ENCODE results near the gene SLC37A4.
"Not testable (repeated sequence)": the region's sequence is repeated elsewhere in the genome, so short reads cannot be mapped to it uniquely, and the experiment has no call there.

The SLC37A4 gene

DNA sequence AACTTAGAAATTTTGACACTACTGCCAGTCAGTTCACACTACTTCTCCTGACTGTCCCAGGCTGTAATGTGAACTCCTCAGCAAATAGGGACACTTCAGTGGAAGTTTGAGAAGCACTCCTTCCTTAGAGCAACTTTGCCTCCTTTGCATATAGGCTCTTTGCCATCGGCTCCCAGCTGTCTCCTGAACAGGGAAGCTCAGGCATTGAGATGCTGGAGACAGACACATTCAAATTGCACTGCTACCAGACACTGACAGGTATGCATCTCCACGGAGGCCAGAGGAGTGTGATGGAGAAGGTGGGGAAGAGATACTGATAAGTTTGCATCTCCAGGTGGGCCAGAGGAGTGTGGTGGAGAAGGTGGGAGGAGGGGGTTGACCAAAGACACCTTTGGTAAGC lies 10.7 kb downstream of the SLC37A4 start:
- Histone ChIP-seq H3K27me3 (replicated peaks; ENCODE audit: control insufficient read depth, insufficient read depth, low read length, poor library complexity, severe bottlenecking) (no peaks in the 10 kb centered on the region), H3K36me3 (ENCODE audit: control insufficient read depth, insufficient read depth, low read length) (peaks cover 52% of the 10 kb centered on the region), H3K27ac (ENCODE audit: insufficient read depth, low read length, poor library complexity, severe bottlenecking) (peak overlapping the region; percentile 95), H3K4me3 (ENCODE audit: insufficient read depth, low read depth, low read length, poor library complexity, severe bottlenecking) (no peak overlapping the region), H3K9me3 (ENCODE audit: control insufficient read depth, low read length) (no peaks in the 10 kb centered on the region), H3K4me1 (ENCODE audit: control insufficient read depth, insufficient read depth, low read length, poor library complexity, severe bottlenecking) (peaks cover 19% of the 10 kb centered on the region)
- no peak for DNase-seq

DNA sequence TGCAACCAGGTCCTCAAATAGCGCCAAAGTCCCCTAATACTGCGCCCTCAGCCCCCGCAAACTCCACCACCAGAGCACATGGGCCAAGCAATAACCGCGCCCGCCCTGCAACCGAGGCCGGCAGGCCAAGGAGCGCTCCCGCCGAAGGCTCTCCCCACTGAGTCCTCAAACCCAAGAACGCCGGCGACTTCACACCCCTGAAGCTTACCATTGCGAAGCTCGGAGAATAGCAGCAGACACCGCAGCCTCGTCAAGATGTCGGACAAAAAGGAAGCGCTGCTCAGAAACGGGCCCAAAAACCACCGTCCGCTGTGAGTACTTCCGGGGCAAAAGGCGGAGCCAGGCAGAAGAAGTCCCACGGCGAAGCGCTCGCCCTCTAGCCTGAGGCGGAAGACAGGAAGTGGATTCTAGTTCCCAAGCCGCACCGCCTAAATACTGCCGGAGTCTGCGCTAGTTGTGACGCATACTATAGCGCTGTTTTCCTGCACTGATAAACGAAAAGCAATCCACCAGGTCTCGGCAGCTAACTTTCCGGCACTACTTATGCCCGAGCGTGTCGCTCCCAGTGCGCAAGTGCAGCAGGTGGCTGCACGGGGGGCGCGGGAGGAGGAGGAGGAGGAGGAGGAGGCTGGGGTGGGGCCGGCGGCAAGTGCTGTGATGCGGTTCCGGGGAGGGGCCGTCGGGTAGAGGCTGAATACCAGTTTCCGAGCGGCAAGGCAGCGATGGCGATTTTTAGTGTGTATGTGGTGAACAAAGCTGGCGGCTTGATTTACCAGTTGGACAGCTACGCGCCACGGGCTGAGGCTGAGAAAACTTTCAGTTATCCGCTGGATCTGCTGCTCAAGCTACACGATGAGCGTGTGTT lies 12.4 kb downstream of the SLC37A4 start, which contains the start of the genes RPS25 and TRAPPC4:
Gene RPS25 (minus strand): TSS at position 270 of the 865 bp plus-strand sequence. CDS start 59 bp downstream, at position 211.
Gene TRAPPC4 (plus strand): TSS at position 693 of the 865 bp plus-strand sequence. CDS start 30 bp downstream, at position 723.
- H3K4me3 ChIP-seq (ENCODE audit: insufficient read depth, low read depth, low read length, poor library complexity, severe bottlenecking), result peak within 1 kb of the TSS; percentile 81
- H3K27me3 ChIP-seq (replicated peaks; ENCODE audit: control insufficient read depth, insufficient read depth, low read length, poor library complexity, severe bottlenecking), result no peaks in the 10 kb centered on the region
- peak; percentile 88 to 94 (median 93) for DNase-seq
- H3K9me3 ChIP-seq (ENCODE audit: control insufficient read depth, low read length), result no peaks in the 10 kb centered on the region
- H3K27ac ChIP-seq (ENCODE audit: insufficient read depth, low read length, poor library complexity, severe bottlenecking), result peak within 1 kb of the TSS; percentile 95
- H3K36me3 ChIP-seq (ENCODE audit: control insufficient read depth, insufficient read depth, low read length), result peaks cover 50% of the 10 kb centered on the region
- H3K4me1 ChIP-seq (ENCODE audit: control insufficient read depth, insufficient read depth, low read length, poor library complexity, severe bottlenecking), result peaks cover 19% of the 10 kb centered on the region

DNA sequence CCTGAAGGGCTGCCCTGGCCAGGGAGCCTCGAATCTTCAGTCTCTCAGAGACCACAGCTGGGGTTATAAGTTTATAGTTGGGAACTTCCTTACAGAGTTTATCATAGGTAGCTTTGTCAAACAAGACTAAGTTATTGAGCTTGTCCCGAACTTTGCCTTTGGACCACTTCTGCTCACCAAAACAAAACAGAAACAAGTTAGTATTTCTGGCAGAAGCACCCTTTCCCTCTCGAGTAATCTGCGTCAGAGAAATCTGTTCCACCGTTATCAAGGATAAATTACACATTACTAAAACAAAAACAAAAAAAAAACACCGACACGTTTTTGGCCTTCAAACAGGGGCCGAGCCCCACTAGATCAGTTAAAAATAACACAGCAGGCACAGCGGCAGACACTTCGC lies 13.3 kb downstream of the SLC37A4 start:
- Histone ChIP-seq H3K4me3 (ENCODE audit: insufficient read depth, low read depth, low read length, poor library complexity, severe bottlenecking) (peak overlapping the region; percentile 81), H3K4me1 (ENCODE audit: control insufficient read depth, insufficient read depth, low read length, poor library complexity, severe bottlenecking) (peaks cover 19% of the 10 kb centered on the region), H3K36me3 (ENCODE audit: control insufficient read depth, insufficient read depth, low read length) (peaks cover 46% of the 10 kb centered on the region), H3K27ac (ENCODE audit: insufficient read depth, low read length, poor library complexity, severe bottlenecking) (peak overlapping the region; percentile 95)
- H3K9me3 ChIP-seq (ENCODE audit: control insufficient read depth, low read length); H3K27me3 ChIP-seq (replicated peaks; ENCODE audit: control insufficient read depth, insufficient read depth, low read length, poor library complexity, severe bottlenecking); DNase-seq: not testable (repeated sequence)

DNA sequence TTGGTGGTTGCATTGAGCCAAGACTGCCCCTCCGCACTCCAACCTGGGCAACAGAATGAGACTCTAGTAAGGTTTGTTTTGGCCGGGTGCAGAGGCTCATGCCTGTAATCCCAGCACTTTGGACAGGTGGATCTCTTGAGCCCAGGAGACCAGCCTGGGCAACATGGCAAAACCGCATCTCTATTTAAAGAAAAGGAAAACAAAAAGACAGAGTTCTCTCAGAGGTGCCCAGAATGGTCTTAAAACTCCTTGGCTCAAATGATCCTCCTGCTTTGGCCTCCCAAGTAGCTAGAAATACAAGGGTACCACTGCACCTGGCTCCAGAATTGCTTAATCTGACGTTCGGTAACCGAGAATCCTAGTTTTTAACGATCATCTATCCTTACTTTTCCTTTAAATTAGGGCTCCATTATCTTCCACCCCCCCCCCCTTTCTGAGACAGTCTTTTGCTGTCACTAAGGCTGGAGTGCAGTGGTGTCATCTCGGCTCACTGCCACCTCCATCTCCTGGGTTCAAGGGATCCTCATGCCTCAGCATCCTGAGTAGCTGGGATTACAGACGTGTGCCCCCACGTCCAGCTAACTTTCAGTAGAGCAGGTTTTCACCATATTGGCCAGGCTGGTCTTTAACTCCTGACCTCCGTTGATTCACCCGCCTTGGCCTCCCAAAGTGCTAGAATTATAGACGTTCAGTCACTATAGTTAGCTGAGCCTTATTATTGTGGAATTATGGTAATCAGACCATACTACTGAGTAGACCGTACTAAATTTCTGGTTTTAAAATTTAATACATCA lies 14.3 kb downstream of the SLC37A4 start:
- no peaks in the 10 kb centered on the region for H3K9me3 ChIP-seq (ENCODE audit: control insufficient read depth, low read length)
- H3K4me3 ChIP-seq (ENCODE audit: insufficient read depth, low read depth, low read length, poor library complexity, severe bottlenecking), result peak overlapping the region; percentile 81
- no peaks in the 10 kb centered on the region for H3K27me3 ChIP-seq (replicated peaks; ENCODE audit: control insufficient read depth, insufficient read depth, low read length, poor library complexity, severe bottlenecking)
- DNase-seq, result no peak
- H3K4me1 ChIP-seq (ENCODE audit: control insufficient read depth, insufficient read depth, low read length, poor library complexity, severe bottlenecking), result peaks cover 16% of the 10 kb centered on the region
- H3K27ac ChIP-seq (ENCODE audit: insufficient read depth, low read length, poor library complexity, severe bottlenecking), result peak overlapping the region; percentile 95
- H3K36me3 ChIP-seq (ENCODE audit: control insufficient read depth, insufficient read depth, low read length), result peaks cover 44% of the 10 kb centered on the region

DNA sequence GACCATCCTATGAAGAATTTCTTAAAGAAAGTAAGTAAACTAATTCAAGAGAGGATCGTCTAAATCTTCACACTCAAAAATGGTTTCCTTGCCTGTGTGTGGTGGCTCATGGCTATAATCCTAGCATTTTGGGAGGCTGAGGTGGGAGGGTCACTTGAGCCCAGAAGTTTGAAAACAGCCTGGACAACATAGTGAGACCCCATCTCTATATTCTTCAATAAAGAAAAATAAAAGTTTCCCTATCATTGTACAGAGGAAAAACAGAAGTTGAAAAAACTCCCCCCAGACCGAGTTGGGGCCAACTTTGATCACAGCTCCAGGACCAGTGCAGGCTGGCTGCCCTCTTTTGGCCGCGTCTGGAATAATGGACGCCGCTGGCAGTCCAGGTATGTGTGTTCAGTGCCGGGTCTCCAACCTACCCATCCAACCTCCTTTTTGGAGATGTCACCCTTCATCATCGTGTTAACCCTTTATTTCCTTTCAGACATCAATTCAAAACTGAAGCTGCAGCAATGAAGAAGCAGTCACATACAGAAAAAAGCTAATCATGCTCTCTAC lies 15.5 kb downstream of the SLC37A4 start:
- Histone ChIP-seq H3K27ac (ENCODE audit: insufficient read depth, low read length, poor library complexity, severe bottlenecking) (no peak overlapping the region), H3K4me3 (ENCODE audit: insufficient read depth, low read depth, low read length, poor library complexity, severe bottlenecking) (no peak overlapping the region), H3K36me3 (ENCODE audit: control insufficient read depth, insufficient read depth, low read length) (peaks cover 47% of the 10 kb centered on the region), H3K9me3 (ENCODE audit: control insufficient read depth, low read length) (no peaks in the 10 kb centered on the region), H3K4me1 (ENCODE audit: control insufficient read depth, insufficient read depth, low read length, poor library complexity, severe bottlenecking) (peaks cover 13% of the 10 kb centered on the region), H3K27me3 (replicated peaks; ENCODE audit: control insufficient read depth, insufficient read depth, low read length, poor library complexity, severe bottlenecking) (no peaks in the 10 kb centered on the region)
- DNase-seq, result no peak

DNA sequence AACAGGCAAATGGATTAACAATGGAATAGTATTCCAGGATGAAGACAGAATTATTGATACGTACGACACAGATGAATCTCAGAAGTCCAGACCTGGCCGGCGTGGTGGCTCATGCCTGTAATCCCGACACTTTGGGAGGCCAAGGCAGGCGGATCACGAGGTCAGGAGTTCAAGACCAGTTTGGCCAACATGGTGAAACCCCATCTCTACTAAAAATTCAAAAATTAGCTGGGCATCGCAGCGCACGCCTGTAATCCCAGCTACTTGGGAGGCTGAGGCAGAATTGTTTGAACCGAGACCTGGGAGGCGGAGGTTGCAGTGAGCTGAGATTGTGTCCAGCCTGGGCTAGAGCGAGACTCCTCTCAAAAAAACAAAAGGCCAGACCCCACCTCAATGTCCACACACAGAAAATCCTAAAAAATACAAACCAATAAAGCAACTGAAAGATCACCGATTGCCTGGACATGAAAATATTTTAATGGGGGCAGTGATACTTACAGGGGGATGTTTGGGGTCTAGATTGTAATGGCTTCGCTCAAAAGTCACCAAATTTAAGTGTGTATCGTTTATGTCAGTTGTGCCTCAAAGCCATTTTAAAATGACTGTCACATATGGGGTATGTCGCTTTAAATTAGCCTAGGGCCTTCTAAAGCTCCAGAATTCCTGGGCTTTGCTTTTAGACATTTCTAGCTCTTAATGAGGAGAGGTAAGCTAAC lies 16.3 kb downstream of the SLC37A4 start:
- no peak for DNase-seq
- H3K27me3 ChIP-seq (replicated peaks; ENCODE audit: control insufficient read depth, insufficient read depth, low read length, poor library complexity, severe bottlenecking), result no peaks in the 10 kb centered on the region
- no peak overlapping the region for H3K4me3 ChIP-seq (ENCODE audit: insufficient read depth, low read depth, low read length, poor library complexity, severe bottlenecking)
- peaks cover 53% of the 10 kb centered on the region for H3K36me3 ChIP-seq (ENCODE audit: control insufficient read depth, insufficient read depth, low read length)
- no peaks in the 10 kb centered on the region for H3K9me3 ChIP-seq (ENCODE audit: control insufficient read depth, low read length)
- H3K4me1 ChIP-seq (ENCODE audit: control insufficient read depth, insufficient read depth, low read length, poor library complexity, severe bottlenecking), result peaks cover 8% of the 10 kb centered on the region
- no peak overlapping the region for H3K27ac ChIP-seq (ENCODE audit: insufficient read depth, low read length, poor library complexity, severe bottlenecking)

DNA sequence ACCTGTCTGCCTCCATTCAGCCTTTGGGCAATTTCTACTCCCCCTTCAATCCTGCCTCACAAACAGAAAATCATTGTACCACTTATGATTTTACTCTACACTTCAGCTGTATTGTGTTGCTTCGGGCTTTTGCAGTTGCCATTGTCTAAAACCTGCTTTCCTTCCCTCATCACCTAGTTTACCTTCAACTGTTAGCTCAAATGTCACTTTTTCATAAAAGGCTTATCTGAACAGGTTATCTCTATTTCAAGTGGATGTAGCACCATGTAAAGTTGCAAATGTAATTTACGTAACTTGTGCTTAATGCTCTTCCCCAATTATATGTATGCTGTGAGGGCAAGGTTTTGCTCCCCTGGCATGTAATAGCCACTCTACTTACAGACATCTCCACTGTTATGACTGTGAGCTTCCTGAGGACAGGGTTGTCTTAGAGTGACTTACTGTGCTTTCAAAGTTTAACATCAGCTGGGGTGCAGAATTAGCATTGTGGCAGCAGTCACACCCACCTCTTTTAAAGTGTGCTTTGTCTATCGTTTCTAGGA lies 18.0 kb downstream of the SLC37A4 start:
- Histone ChIP-seq H3K27me3 (replicated peaks; ENCODE audit: control insufficient read depth, insufficient read depth, low read length, poor library complexity, severe bottlenecking) (no peaks in the 10 kb centered on the region), H3K36me3 (ENCODE audit: control insufficient read depth, insufficient read depth, low read length) (peaks cover 61% of the 10 kb centered on the region), H3K4me3 (ENCODE audit: insufficient read depth, low read depth, low read length, poor library complexity, severe bottlenecking) (no peak overlapping the region), H3K9me3 (ENCODE audit: control insufficient read depth, low read length) (no peaks in the 10 kb centered on the region), H3K27ac (ENCODE audit: insufficient read depth, low read length, poor library complexity, severe bottlenecking) (no peak overlapping the region), H3K4me1 (ENCODE audit: control insufficient read depth, insufficient read depth, low read length, poor library complexity, severe bottlenecking) (peaks cover 8% of the 10 kb centered on the region)
- no peak for DNase-seq

DNA sequence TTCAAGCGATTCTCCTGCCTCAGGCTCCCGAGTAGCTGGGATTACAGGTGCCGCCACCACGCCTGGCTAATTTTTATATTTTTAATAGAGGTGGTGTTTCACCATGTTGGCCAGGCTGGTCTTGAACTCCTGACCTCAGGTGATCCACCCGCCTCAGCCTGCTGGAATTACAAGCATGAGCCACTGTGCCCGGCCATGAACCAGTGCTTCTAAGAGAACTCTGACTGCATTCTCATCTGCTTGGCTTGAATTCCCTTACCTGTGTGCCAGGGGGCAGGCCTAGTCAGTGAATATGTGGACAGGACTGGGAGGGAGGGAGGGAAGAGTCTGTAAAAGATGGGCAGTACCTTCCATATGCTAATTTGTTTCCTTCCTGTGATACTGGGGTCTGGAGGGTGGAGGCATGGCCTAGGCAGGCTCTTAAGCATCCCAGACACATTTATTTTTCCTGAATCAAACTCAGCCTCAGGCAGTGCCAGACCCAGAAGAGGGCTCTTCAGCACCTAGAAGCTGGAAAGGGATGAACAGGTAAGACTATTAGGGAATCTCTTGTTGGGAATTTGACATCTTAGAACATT lies 19.1 kb downstream of the SLC37A4 start:
- Histone ChIP-seq H3K4me3 (ENCODE audit: insufficient read depth, low read depth, low read length, poor library complexity, severe bottlenecking) (no peak overlapping the region), H3K27ac (ENCODE audit: insufficient read depth, low read length, poor library complexity, severe bottlenecking) (no peak overlapping the region), H3K4me1 (ENCODE audit: control insufficient read depth, insufficient read depth, low read length, poor library complexity, severe bottlenecking) (peaks cover 2% of the 10 kb centered on the region)

DNA sequence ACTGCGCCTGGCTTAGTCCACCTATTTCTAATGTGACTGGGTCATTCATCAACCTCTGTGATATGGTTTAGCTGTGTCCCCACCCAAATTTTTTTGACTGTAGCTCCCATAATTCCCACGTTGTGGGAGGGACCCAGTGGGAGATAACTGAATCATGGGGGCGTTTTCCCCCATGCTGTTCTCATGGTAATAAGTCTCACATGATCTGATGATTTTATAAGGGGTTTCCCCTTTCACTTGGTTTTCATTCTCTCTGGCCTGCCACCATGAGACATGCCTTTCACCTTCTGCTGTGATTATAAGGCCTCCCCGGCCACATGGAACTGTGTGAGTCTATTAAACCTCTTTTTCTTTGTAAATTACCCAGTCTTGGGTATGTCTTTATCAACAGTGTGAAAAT lies 24.0 kb downstream of the SLC37A4 start:
- Histone ChIP-seq H3K4me3 (ENCODE audit: insufficient read depth, low read depth, low read length, poor library complexity, severe bottlenecking) (no peak overlapping the region), H3K36me3 (ENCODE audit: control insufficient read depth, insufficient read depth, low read length) (peaks cover 40% of the 10 kb centered on the region)

More for the DNA sequence above, 19.1 kb downstream of the SLC37A4 start:
- Histone ChIP-seq H3K36me3 (ENCODE audit: control insufficient read depth, insufficient read depth, low read length) (peaks cover 67% of the 10 kb centered on the region), H3K27me3 (replicated peaks; ENCODE audit: control insufficient read depth, insufficient read depth, low read length, poor library complexity, severe bottlenecking) (no peaks in the 10 kb centered on the region), H3K9me3 (ENCODE audit: control insufficient read depth, low read length) (no peaks in the 10 kb centered on the region)
- no peak for DNase-seq

More for the DNA sequence above, 24.0 kb downstream of the SLC37A4 start:
- no peak overlapping the region for H3K27ac ChIP-seq (ENCODE audit: insufficient read depth, low read length, poor library complexity, severe bottlenecking)
- no peak for DNase-seq
- no peaks in the 10 kb centered on the region for H3K4me1 ChIP-seq (ENCODE audit: control insufficient read depth, insufficient read depth, low read length, poor library complexity, severe bottlenecking)
- H3K27me3 ChIP-seq (replicated peaks; ENCODE audit: control insufficient read depth, insufficient read depth, low read length, poor library complexity, severe bottlenecking), result no peaks in the 10 kb centered on the region
- no peaks in the 10 kb centered on the region for H3K9me3 ChIP-seq (ENCODE audit: control insufficient read depth, low read length)

Measured in effector memory CD4-positive, alpha-beta T cell (primary cell).